Retina (tissue), 1 donor: ENCODE data around the gene PMAIP1.
"Not testable (repeated sequence)": the region's sequence is repeated elsewhere in the genome, so short reads cannot be mapped to it uniquely, and the experiment has no call there.

Experiments used
- DNase-seq: peaks from one replicate; pipeline ENCODE4 v3.0.0-alpha.2; 2016

Gene PMAIP1

GRCh38 chr18:59899298-59900221 lies at the start of gene PMAIP1:
PMAIP1 (plus strand) TSS chr18:59899996; CDS start chr18:59900178, 182 bp downstream.
- DNase-seq, result peak; percentile 95

- DNase-seq, result no peak
These were observed 47.9 kb upstream of the PMAIP1 start for GRCh38 chr18:59851784-59852399.

GRCh38 chr18:59852548-59852947 lies 47.2 kb upstream of the PMAIP1 start:
- DNase-seq, result no peak

GRCh38 chr18:59853380-59853779 lies 46.4 kb upstream of the PMAIP1 start:
- DNase-seq, result no peak

GRCh38 chr18:59853988-59854387 lies 45.8 kb upstream of the PMAIP1 start:
- DNase-seq, result not testable (repeated sequence)

GRCh38 chr18:59861009-59861408 lies 38.8 kb upstream of the PMAIP1 start:
- DNase-seq, result no peak

- DNase-seq, result no peak
These were observed 37.6 kb upstream of the PMAIP1 start for GRCh38 chr18:59861963-59862819.

GRCh38 chr18:59865241-59865986 lies 34.4 kb upstream of the PMAIP1 start:
- no peak for DNase-seq

GRCh38 chr18:59866551-59867269 lies 33.1 kb upstream of the PMAIP1 start:
- no peak for DNase-seq

GRCh38 chr18:59867337-59868104 lies 32.3 kb upstream of the PMAIP1 start:
- DNase-seq, result no peak

GRCh38 chr18:59870623-59871130 lies 29.1 kb upstream of the PMAIP1 start:
- DNase-seq, result no peak

GRCh38 chr18:59871711-59872362 lies 28.0 kb upstream of the PMAIP1 start:
- no peak for DNase-seq

GRCh38 chr18:59873641-59874040 lies 26.2 kb upstream of the PMAIP1 start:
- DNase-seq, result no peak

GRCh38 chr18:59874166-59874565 lies 25.6 kb upstream of the PMAIP1 start:
- DNase-seq, result no peak

- no peak for DNase-seq
These were observed 23.5 kb upstream of the PMAIP1 start for GRCh38 chr18:59876310-59876626.

- DNase-seq, result no peak
These were observed 22.4 kb upstream of the PMAIP1 start for GRCh38 chr18:59877361-59877760.

- no peak for DNase-seq
These were observed 21.2 kb upstream of the PMAIP1 start for GRCh38 chr18:59878644-59879043.

GRCh38 chr18:59881728-59882656 lies 17.8 kb upstream of the PMAIP1 start:
- DNase-seq, result no peak

- no peak for DNase-seq
These were observed 15.4 kb upstream of the PMAIP1 start for GRCh38 chr18:59884351-59884750.
